Hematopoietic multipotent progenitor cell treated with erythropoietin and hydrocortisone succinate and interleukin-3 and kit ligand, for 17 days (in vitro differentiated cells): ENCODE results near the gene TSSK3.

Experiments
- DNase-seq: peaks from one replicate; pipeline ENCODE4 v3.0.0-alpha.2; 2015; ENCODE audit warnings: low spot score

Gene TSSK3

GRCh38 chr1:32362474-32363313, at the start of gene TSSK3, which contains the start of gene FAM229A:
Gene TSSK3 (plus strand): TSS chr1:32362539. CDS start chr1:32362702, 163 bp downstream.
Gene FAM229A (minus strand): TSS chr1:32362485. CDS start chr1:32362091, 394 bp downstream.
- no peak for DNase-seq

- DNase-seq, result no peak
These were observed 45.4 kb upstream of the TSSK3 start for GRCh38 chr1:32316903-32317277.

GRCh38 chr1:32318127-32318869, 44.0 kb upstream of the TSSK3 start:
- no peak for DNase-seq

- no peak for DNase-seq
These were observed 40.5 kb upstream of the TSSK3 start for GRCh38 chr1:32321712-32322291.

GRCh38 chr1:32327204-32327603, 35.1 kb upstream of the TSSK3 start:
- no peak for DNase-seq

- DNase-seq, result no peak
These were observed 32.3 kb upstream of the TSSK3 start for GRCh38 chr1:32329931-32330466.

GRCh38 chr1:32330558-32331151, 31.7 kb upstream of the TSSK3 start:
- DNase-seq, result no peak

- DNase-seq, result no peak
These were observed 30.8 kb upstream of the TSSK3 start for GRCh38 chr1:32331549-32331948.

GRCh38 chr1:32332290-32333079, 29.9 kb upstream of the TSSK3 start:
- DNase-seq, result no peak

- no peak for DNase-seq
These were observed 28.9 kb upstream of the TSSK3 start for GRCh38 chr1:32333251-32333963.

- no peak for DNase-seq
These were observed 28.0 kb upstream of the TSSK3 start for GRCh38 chr1:32334274-32334861.

- DNase-seq, result no peak
These were observed 27.3 kb upstream of the TSSK3 start for GRCh38 chr1:32334864-32335534.

GRCh38 chr1:32335535-32335789, 26.9 kb upstream of the TSSK3 start:
- DNase-seq, result no peak

GRCh38 chr1:32335790-32336590, 26.3 kb upstream of the TSSK3 start, which contains the start of gene MARCKSL1:
Gene MARCKSL1 (minus strand): TSS chr1:32336233. CDS start chr1:32336033, 200 bp downstream.
- DNase-seq, result peak; percentile 42

- DNase-seq, result no peak
These were observed 25.8 kb upstream of the TSSK3 start for GRCh38 chr1:32336591-32336932.

- no peak for DNase-seq
These were observed 25.2 kb upstream of the TSSK3 start for GRCh38 chr1:32336963-32337675.

GRCh38 chr1:32337855-32338636, 24.3 kb upstream of the TSSK3 start:
- DNase-seq, result no peak
